Neural cell (in vitro differentiated cells): Measurements from ENCODE around the gene SET. TPM values are rescaled to one million over a fixed set of nuclear protein-coding genes. Genes with fewer than 3 reads are reported as not detected.

ENCODE experiments used
- H2AFZ ChIP-seq: fragments of 200-600, 300-800 bp; sonication (generic), shearing (Covaris generic); 2 replicates; pipeline ENCODE4 v1.6.0; 2014; ENCODE audit warnings: low read depth, mild to moderate bottlenecking, antibody characterized with exemption, low read length, moderate library complexity
- H3F3A ChIP-seq: fragments of 200-600 bp; shearing (Covaris generic); 2 replicates; pipeline ENCODE4 v1.6.1; 2016; ENCODE audit warnings: mild to moderate bottlenecking, moderate library complexity, mixed read lengths, antibody characterized with exemption, low read length; ENCODE audit not compliant: insufficient read depth, poor library complexity, severe bottlenecking
- H3K27ac ChIP-seq: fragments of 200-600, 300-800 bp; sonication (generic), shearing (Covaris generic); 2 replicates; pipeline ENCODE4 v1.5.1; 2014; ENCODE audit warnings: mild to moderate bottlenecking, low read length, moderate library complexity
- H3K27me3 ChIP-seq: fragments of 300-800, 200-600 bp; sonication (generic), shearing (Covaris generic); 2 replicates; pipeline ENCODE4 v1.6.0; 2014; ENCODE audit warnings: mild to moderate bottlenecking, low read depth, low read length, moderate library complexity; ENCODE audit not compliant: insufficient read depth
- H3K36me3 ChIP-seq: fragments of 300-800, 200-600 bp; sonication (generic), shearing (Covaris generic); 2 replicates; pipeline ENCODE4 v1.5.1; 2014; ENCODE audit warnings: mild to moderate bottlenecking, antibody characterized with exemption, low read length, moderate library complexity; ENCODE audit not compliant: insufficient read depth
- H3K4me2 ChIP-seq: fragments of 300-800, 200-600 bp; sonication (generic), shearing (Covaris generic); 2 replicates; pipeline ENCODE4 v1.6.0; 2014; ENCODE audit warnings: mild to moderate bottlenecking, low read length
- H3K4me3 ChIP-seq: fragments of 300-800, 200-600 bp; sonication (generic), shearing (Covaris generic); 2 replicates; pipeline ENCODE4 v1.5.1; 2014; ENCODE audit warnings: mild to moderate bottlenecking, low read length, moderate library complexity
- H3K79me2 ChIP-seq: fragments of 200-600 bp; shearing (Covaris generic); replicated peaks from 2 replicates; pipeline ENCODE4 v1.6.0; 2014; ENCODE audit warnings: mild to moderate bottlenecking, low read length, moderate library complexity; ENCODE audit not compliant: insufficient read depth
- H3K9ac ChIP-seq: fragments of 300-800, 200-600 bp; sonication (generic), shearing (Covaris generic); 2 replicates; pipeline ENCODE4 v1.6.1; 2016; ENCODE audit warnings: mild to moderate bottlenecking, low read length, mixed read lengths
- H3K9me2 ChIP-seq: fragments of 200-600 bp; shearing (Covaris generic); 2 replicates; pipeline ENCODE4 v1.6.1; 2016; ENCODE audit warnings: mild to moderate bottlenecking, low read length, mixed read lengths; ENCODE audit not compliant: insufficient read depth
- H3K9me3 ChIP-seq: fragments of 200-600, 300-800 bp; sonication (generic), shearing (Covaris generic); 2 replicates; pipeline ENCODE4 v1.6.1; 2016; ENCODE audit warnings: mild to moderate bottlenecking, mixed run types, low read length, moderate library complexity, mixed read lengths
- H4K20me1 ChIP-seq: fragments of 200-600 bp; shearing (Covaris generic); 2 replicates; pipeline ENCODE4 v1.6.1; 2016; ENCODE audit warnings: mild to moderate bottlenecking, mixed run types; ENCODE audit not compliant: insufficient read depth
- CTCF ChIP-seq: fragments of 450-650 bp; IDR thresholded peaks from 2 replicates; pipeline ENCODE4 v1.5.1; 2014; ENCODE audit warnings: antibody characterized with exemption, mild to moderate bottlenecking, moderate library complexity; ENCODE audit not compliant: poor library complexity, severe bottlenecking
- EP300 ChIP-seq: fragments of 450-650 bp; conservative IDR thresholded peaks from 2 replicates; pipeline ENCODE4 v1.6.1; 2014; ENCODE audit warnings: antibody characterized with exemption, mild to moderate bottlenecking, moderate library complexity; ENCODE audit not compliant: poor library complexity, severe bottlenecking
- EZH2 ChIP-seq: fragments of 200-600, 300-800 bp; shearing (Covaris generic), sonication (generic); IDR thresholded peaks from 2 replicates; pipeline ENCODE4 v1.6.1; 2014; ENCODE audit warnings: antibody characterized with exemption, low read length, borderline replicate concordance, mild to moderate bottlenecking; ENCODE audit not compliant: insufficient read depth, poor library complexity, severe bottlenecking
- MXI1 ChIP-seq: fragments of 450-650 bp; conservative IDR thresholded peaks from 2 replicates; pipeline ENCODE4 v1.6.1; 2014; ENCODE audit warnings: antibody characterized with exemption, mild to moderate bottlenecking; ENCODE audit not compliant: poor library complexity, severe bottlenecking
- POLR2AphosphoS5 ChIP-seq: IDR thresholded peaks from 2 replicates; pipeline ENCODE4 v1.6.1; 2012
- RAD21 ChIP-seq: fragments of 450-650 bp; conservative IDR thresholded peaks from 2 replicates; pipeline ENCODE4 v1.6.1; 2014; ENCODE audit warnings: antibody characterized with exemption, mild to moderate bottlenecking, moderate library complexity
- REST ChIP-seq: IDR thresholded peaks from 2 replicates; pipeline ENCODE4 v1.6.1; 2012; ENCODE audit warnings: borderline replicate concordance
- SMC3 ChIP-seq: fragments of 450-650 bp; conservative IDR thresholded peaks from 2 replicates; pipeline ENCODE4 v1.6.1; 2014; ENCODE audit warnings: antibody characterized with exemption, mild to moderate bottlenecking, moderate library complexity; ENCODE audit not compliant: poor library complexity
- TAF1 ChIP-seq: IDR thresholded peaks from 2 replicates; pipeline ENCODE4 v1.6.1; 2012; ENCODE audit warnings: low read depth
- polyA plus RNA-seq: library from polyadenylated mRNA; depleted of rRNA; stranded (reverse); fragments of >200 nt; gene quantifications from 2 replicates; pipeline ENCODE4 v1.2.3, GENCODE V29; 2014

Gene SET
- polyA plus RNA-seq, 1 donor from 2014 or later = 855 TPM

- H3K27ac ChIP-seq = no peak overlapping the region
Observed at GRCh38 chr9:128727640-128728248, 38.7 kb downstream of the SET start.

GRCh38 chr9:128728298-128728697 is 39.3 kb downstream of the SET start:
- no peak overlapping the region for H3K27ac ChIP-seq
- TF ChIP-seq CTCF (no peak), EP300 (no peak), POLR2AphosphoS5 (no peak), RAD21 (no peak)
- no peaks in the 10 kb centered on the region for H3K9me2 ChIP-seq
- H3K79me2 ChIP-seq = no peaks in the 10 kb centered on the region
- H3K36me3 ChIP-seq = no peaks in the 10 kb centered on the region
- H3F3A ChIP-seq = no peaks in the 10 kb centered on the region
- H3K9me3 ChIP-seq = no peaks in the 10 kb centered on the region
- no peak overlapping the region for H3K9ac ChIP-seq
- no peak overlapping the region for H3K4me2 ChIP-seq
- no peak overlapping the region for H3K4me3 ChIP-seq
- H3K27me3 ChIP-seq = no peaks in the 10 kb centered on the region
- no peak overlapping the region for H2AFZ ChIP-seq
- no peaks in the 10 kb centered on the region for H4K20me1 ChIP-seq

More at GRCh38 chr9:128727640-128728248, 38.7 kb downstream of the SET start:
- H3K79me2 ChIP-seq = no peaks in the 10 kb centered on the region
- no peaks in the 10 kb centered on the region for H3K27me3 ChIP-seq
- no peak overlapping the region for H2AFZ ChIP-seq
- H3K4me3 ChIP-seq = no peak overlapping the region
- no peaks in the 10 kb centered on the region for H3F3A ChIP-seq
- H3K9ac ChIP-seq = no peak overlapping the region
- no peak overlapping the region for H3K4me2 ChIP-seq
- no peaks in the 10 kb centered on the region for H3K9me3 ChIP-seq
- no peak for TF ChIP-seq EP300
- TF ChIP-seq EZH2 = no peak
- TF ChIP-seq SMC3 = no peak
- TF ChIP-seq POLR2AphosphoS5 = no peak
- no peak for TF ChIP-seq TAF1
- no peak for TF ChIP-seq RAD21
- TF ChIP-seq MXI1 = no peak
- no peak for TF ChIP-seq CTCF
- no peak for TF ChIP-seq REST
- H4K20me1 ChIP-seq = no peaks in the 10 kb centered on the region
- H3K9me2 ChIP-seq = no peaks in the 10 kb centered on the region
- no peaks in the 10 kb centered on the region for H3K36me3 ChIP-seq
